Pericardium fibroblast (primary cell): ENCODE results near the gene SYT14. TPM values are rescaled to one million over a fixed set of nuclear protein-coding genes. Genes with fewer than 3 reads are reported as not detected.

ENCODE experiments used
- total RNA-seq: library from RNA; depleted of rRNA; stranded (reverse); fragments of >200 nt; gene quantifications from 2 replicates; pipeline ENCODE4 v1.2.3, GENCODE V29; 2015

The SYT14 gene
- 0.26 and 0.35 TPM in 2 replicates for total RNA-seq

DNA sequence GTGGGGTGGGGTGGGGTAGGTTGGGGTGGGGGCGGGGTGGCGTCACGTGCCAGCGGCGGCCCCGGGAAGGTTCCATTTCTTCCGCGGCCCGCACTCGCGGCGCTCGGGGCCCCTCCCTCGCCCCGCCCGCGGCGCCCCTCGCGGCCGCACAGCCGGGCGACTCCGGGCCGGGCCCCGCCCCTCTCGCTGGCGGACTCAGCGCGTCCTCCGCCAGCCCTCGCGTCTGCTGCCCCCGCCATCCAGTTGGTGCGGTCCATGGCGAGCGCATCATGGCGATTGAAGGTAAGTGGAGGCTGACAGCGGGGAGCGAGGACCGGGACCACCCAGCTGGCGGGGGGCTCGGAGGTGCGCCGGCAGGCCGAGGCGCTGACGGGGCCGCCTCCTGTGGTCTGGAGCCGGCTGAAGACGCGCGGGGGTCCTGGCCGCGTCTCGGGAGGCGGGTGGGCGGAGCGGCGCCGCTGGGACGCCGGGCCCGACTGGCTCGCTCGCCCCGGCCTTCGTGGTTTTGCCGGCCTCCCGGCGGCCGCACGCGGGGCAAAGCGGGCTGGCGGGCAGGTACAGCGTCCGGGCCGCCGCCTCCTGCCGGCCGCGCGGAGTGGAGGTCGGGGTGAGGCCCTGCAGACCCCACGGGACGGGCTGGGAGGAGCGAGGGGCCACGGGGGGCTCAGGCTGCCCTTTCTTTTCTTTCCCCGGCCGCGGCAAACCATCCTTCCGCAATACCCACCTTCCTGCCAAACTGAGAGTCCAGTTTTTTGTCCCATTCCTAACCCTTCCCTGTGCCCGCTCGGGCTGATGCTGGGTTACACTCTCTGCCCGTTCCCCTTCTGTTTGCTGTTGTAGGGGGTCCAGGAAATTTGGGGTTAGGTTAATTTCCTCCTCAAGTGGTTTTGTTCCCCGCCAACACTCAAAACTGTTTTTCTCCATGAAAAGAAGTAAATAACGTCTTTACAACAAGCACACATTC is at the start of gene SYT14:
SYT14 (plus strand) TSS at position 222 of the 964 bp plus-strand sequence; CDS start at position 270, 48 bp downstream.

Other genes starting within 250 kb of the SYT14 start
- gene HSD11B1, start 233.4 kb upstream of the SYT14 start, total RNA-seq, result 31.7 and 49.4 TPM in 2 replicates
- not detected in 2 replicates for gene TRAF3IP3, start 182.2 kb upstream of the SYT14 start, total RNA-seq
- 0.60 and 1.4 TPM in 2 replicates for gene C1orf74, start 153.7 kb upstream of the SYT14 start, total RNA-seq
- 0.09 and 0.35 TPM in 2 replicates for gene IRF6, start 132.1 kb upstream of the SYT14 start, total RNA-seq
- gene UTP25, start 110.2 kb upstream of the SYT14 start, total RNA-seq, result 3.0 and 4.4 TPM in 2 replicates